ENCODE data around the gene MAPT.

The MAPT gene

DNA sequence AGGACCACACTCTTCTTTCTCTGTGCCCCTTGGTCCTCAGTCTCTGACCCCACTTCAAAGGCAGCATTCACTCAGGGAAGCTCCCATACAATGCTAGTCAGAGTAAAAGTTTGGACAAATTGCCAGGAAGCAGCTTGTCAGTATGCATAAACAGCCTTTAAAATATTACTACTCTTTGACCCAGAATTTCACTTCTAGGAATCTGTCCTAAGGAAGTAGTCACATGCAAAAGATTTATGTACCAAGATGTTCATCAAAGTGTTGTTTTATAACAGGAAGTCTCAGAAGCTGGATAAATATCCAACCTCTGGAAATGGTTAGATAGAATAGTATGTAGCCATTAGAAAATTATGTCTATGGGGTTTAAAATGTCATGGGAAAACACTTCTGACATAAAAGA lies 31.0 kb downstream of the MAPT start:
- Histone ChIP-seq H3K4me3 (ENCODE audit: low read depth in 1 of 2, low read length in 2 of 2) (no peak overlapping the region), H3K9me3 (ENCODE audit: insufficient read depth, low read length, severe bottlenecking) (peaks cover 10% of the 10 kb centered on the region), H2AFZ (ENCODE audit: low read depth, low read length) (no peak overlapping the region), H4K20me1 (ENCODE audit: insufficient read depth, low read length) (no peaks in the 10 kb centered on the region), H3K9ac (ENCODE audit: low read depth, low read length) (no peak overlapping the region), H3K4me1 (ENCODE audit: insufficient read depth, low read length) (no peaks in the 10 kb centered on the region), H3K4me2 (ENCODE audit: insufficient read depth, low read length) (no peak overlapping the region), H3K79me2 (ENCODE audit: insufficient read depth, low read length) (no peaks in the 10 kb centered on the region), H3K27me3 (ENCODE audit: insufficient read depth, low read length, poor library complexity) (peaks cover 3% of the 10 kb centered on the region), H3K27ac (ENCODE audit: low read length) (no peak overlapping the region), H3K36me3 (ENCODE audit: insufficient read depth, low read length) (no peaks in the 10 kb centered on the region)
- TF ChIP-seq, protein P1, sequence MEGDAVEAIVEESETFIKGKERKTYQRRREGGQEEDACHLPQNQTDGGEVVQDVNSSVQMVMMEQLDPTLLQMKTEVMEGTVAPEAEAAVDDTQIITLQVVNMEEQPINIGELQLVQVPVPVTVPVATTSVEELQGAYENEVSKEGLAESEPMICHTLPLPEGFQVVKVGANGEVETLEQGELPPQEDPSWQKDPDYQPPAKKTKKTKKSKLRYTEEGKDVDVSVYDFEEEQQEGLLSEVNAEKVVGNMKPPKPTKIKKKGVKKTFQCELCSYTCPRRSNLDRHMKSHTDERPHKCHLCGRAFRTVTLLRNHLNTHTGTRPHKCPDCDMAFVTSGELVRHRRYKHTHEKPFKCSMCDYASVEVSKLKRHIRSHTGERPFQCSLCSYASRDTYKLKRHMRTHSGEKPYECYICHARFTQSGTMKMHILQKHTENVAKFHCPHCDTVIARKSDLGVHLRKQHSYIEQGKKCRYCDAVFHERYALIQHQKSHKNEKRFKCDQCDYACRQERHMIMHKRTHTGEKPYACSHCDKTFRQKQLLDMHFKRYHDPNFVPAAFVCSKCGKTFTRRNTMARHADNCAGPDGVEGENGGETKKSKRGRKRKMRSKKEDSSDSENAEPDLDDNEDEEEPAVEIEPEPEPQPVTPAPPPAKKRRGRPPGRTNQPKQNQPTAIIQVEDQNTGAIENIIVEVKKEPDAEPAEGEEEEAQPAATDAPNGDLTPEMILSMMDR (IDR thresholded peaks at IDR 0.05; ENCODE audit: borderline replicate concordance, extremely low read depth, low read length, poor library complexity, severe bottlenecking): no peak
- TF ChIP-seq EZH2 (IDR thresholded peaks at IDR 0.05; ENCODE audit: borderline replicate concordance, low read depth, low read length, severe bottlenecking): no peak
- ATAC-seq (ENCODE audit: insufficient read depth, low read depth): no peak
- DNase-seq: no peak

DNA sequence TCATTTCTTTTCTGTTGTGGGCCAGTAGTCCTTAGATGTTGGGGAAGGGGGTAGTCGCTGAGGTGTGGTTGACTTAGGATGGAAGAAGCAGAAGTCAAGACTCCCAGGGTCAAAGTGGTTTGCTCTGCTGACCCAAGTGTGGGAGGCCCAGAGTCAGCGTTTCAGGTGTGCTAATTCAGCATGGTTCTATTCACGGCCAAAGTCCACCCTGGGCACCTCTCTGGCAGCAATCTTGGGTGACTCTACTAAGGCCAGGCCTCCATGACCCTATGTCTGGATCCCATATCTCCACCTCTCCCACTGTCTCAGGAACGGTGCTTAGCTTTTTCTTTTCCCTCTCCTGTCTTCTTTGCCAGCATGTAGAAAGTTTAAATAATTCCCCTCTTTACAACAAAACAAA lies 32.9 kb downstream of the MAPT start:
- H2AFZ ChIP-seq (ENCODE audit: low read depth, low read length): no peak overlapping the region
- H3K79me2 ChIP-seq (ENCODE audit: insufficient read depth, low read length): no peaks in the 10 kb centered on the region
- no peaks in the 10 kb centered on the region for H3K36me3 ChIP-seq (ENCODE audit: insufficient read depth, low read length)
- ATAC-seq (ENCODE audit: insufficient read depth, low read depth) (no peak), DNase-seq (no peak)
- H3K4me2 ChIP-seq (ENCODE audit: insufficient read depth, low read length): no peak overlapping the region
- H4K20me1 ChIP-seq (ENCODE audit: insufficient read depth, low read length): no peaks in the 10 kb centered on the region
- H3K4me3 ChIP-seq (ENCODE audit: low read depth in 1 of 2, low read length in 2 of 2): no peak overlapping the region
- no peak overlapping the region for H3K27ac ChIP-seq (ENCODE audit: low read length)
- TF ChIP-seq, protein P1 (IDR thresholded peaks at IDR 0.05; ENCODE audit: borderline replicate concordance, extremely low read depth, low read length, poor library complexity, severe bottlenecking): no peak
- TF ChIP-seq EZH2 (IDR thresholded peaks at IDR 0.05; ENCODE audit: borderline replicate concordance, low read depth, low read length, severe bottlenecking): no peak
- no peaks in the 10 kb centered on the region for H3K27me3 ChIP-seq (ENCODE audit: insufficient read depth, low read length, poor library complexity)
- peaks cover 10% of the 10 kb centered on the region for H3K9me3 ChIP-seq (ENCODE audit: insufficient read depth, low read length, severe bottlenecking)
- H3K9ac ChIP-seq (ENCODE audit: low read depth, low read length): no peak overlapping the region
- no peaks in the 10 kb centered on the region for H3K4me1 ChIP-seq (ENCODE audit: insufficient read depth, low read length)

DNA sequence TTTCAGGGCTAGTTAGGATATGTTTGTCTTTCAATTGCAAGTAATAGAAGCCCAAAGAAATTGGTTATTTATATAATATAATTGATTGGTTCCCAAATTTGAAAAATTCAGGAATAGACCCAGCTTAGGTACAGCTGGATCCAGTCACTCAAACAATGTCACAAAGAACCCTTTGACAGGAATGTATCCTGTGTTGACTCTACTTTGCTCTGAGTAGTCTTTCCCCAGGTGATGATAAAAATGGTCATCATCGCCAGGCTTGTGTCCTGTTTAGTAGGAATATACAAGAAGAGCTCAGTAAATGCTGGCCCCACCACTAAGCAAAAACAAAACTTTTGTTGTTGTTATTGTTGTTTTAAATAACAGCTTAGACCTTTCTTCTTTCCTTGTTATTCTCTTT lies 35.0 kb downstream of the MAPT start:
- Histone ChIP-seq H3K4me3 (ENCODE audit: low read depth in 1 of 2, low read length in 2 of 2) (no peak overlapping the region), H3K79me2 (ENCODE audit: insufficient read depth, low read length) (no peaks in the 10 kb centered on the region), H3K27me3 (ENCODE audit: insufficient read depth, low read length, poor library complexity) (no peaks in the 10 kb centered on the region), H3K4me2 (ENCODE audit: insufficient read depth, low read length) (no peak overlapping the region), H2AFZ (ENCODE audit: low read depth, low read length) (no peak overlapping the region), H3K4me1 (ENCODE audit: insufficient read depth, low read length) (no peaks in the 10 kb centered on the region), H4K20me1 (ENCODE audit: insufficient read depth, low read length) (no peaks in the 10 kb centered on the region), H3K9ac (ENCODE audit: low read depth, low read length) (no peak overlapping the region), H3K36me3 (ENCODE audit: insufficient read depth, low read length) (no peaks in the 10 kb centered on the region), H3K9me3 (ENCODE audit: insufficient read depth, low read length, severe bottlenecking) (peaks cover 10% of the 10 kb centered on the region), H3K27ac (ENCODE audit: low read length) (no peak overlapping the region)
- no peak for TF ChIP-seq EZH2 (IDR thresholded peaks at IDR 0.05; ENCODE audit: borderline replicate concordance, low read depth, low read length, severe bottlenecking)
- TF ChIP-seq, protein P1 (IDR thresholded peaks at IDR 0.05; ENCODE audit: borderline replicate concordance, extremely low read depth, low read length, poor library complexity, severe bottlenecking): no peak
- DNase-seq (no peak), ATAC-seq (ENCODE audit: insufficient read depth, low read depth) (no peak)

DNA sequence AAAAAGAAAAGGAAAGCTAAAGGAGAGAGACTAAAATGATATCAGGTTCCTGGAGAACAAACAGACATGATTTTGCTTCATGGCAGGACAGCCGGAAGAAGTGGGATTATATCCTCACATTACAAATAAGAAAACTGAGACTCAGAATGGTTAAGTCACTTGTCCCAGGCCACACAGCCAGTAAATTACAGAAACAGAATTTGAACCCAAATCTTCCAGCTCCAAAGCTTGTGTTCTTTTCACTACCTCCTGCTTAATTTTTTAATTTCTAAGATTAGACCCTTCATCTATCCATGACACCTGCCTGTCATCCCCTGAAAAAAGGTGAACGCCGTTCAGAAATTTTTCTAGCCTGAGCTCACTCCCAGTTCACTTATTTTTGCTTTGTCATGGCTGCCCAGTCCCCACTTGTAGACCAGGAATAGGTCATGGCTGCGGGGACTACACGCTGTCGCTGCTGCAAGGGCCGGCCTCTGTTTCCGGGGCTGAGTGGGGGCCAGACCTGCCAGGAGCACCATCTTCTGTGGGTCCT lies 36.1 kb downstream of the MAPT start:
- Histone ChIP-seq H3K4me2 (ENCODE audit: insufficient read depth, low read length) (no peak overlapping the region), H2AFZ (ENCODE audit: low read depth, low read length) (no peak overlapping the region), H3K27ac (ENCODE audit: low read length) (no peak overlapping the region), H3K79me2 (ENCODE audit: insufficient read depth, low read length) (no peaks in the 10 kb centered on the region), H3K4me3 (ENCODE audit: low read depth in 1 of 2, low read length in 2 of 2) (no peak overlapping the region), H3K27me3 (ENCODE audit: insufficient read depth, low read length, poor library complexity) (no peaks in the 10 kb centered on the region), H3K36me3 (ENCODE audit: insufficient read depth, low read length) (no peaks in the 10 kb centered on the region), H4K20me1 (ENCODE audit: insufficient read depth, low read length) (no peaks in the 10 kb centered on the region), H3K9me3 (ENCODE audit: insufficient read depth, low read length, severe bottlenecking) (peaks cover 10% of the 10 kb centered on the region), H3K9ac (ENCODE audit: low read depth, low read length) (no peak overlapping the region), H3K4me1 (ENCODE audit: insufficient read depth, low read length) (no peaks in the 10 kb centered on the region)
- DNase-seq: no peak
- TF ChIP-seq, protein P1 (IDR thresholded peaks at IDR 0.05; ENCODE audit: borderline replicate concordance, extremely low read depth, low read length, poor library complexity, severe bottlenecking): no peak
- no peak for TF ChIP-seq EZH2 (IDR thresholded peaks at IDR 0.05; ENCODE audit: borderline replicate concordance, low read depth, low read length, severe bottlenecking)
- ATAC-seq (ENCODE audit: insufficient read depth, low read depth): no peak
